GM12878 (cell line): ENCODE measurements around the gene MMP24. TPM values are rescaled to one million over a fixed set of nuclear protein-coding genes. Genes with fewer than 3 reads are reported as not detected.

ENCODE experiments used
- ATAC-seq: fragments of 200-7000 bp; cut with Tn5 transposase; 3 replicates; pipeline ENCODE4 v1.9.1; 2020; ENCODE audit warnings: mild to moderate bottlenecking, moderate library complexity
- BruUV-seq: library from RNA; stranded (reverse); fragments of 400-500 nt; replicated peaks from 2 replicates; lab custom pipeline; 2021; lab: Mats Ljungman, UMichigan
- CTCF ChIA-PET: fragments of 300-600 bp; sonication (Branson Sonifier 250); formaldehyde crosslinking; extraction: SDS; loops from one replicate; lab custom pipeline; 2021; ENCODE audit warnings: inconsistent platforms; lab: Yijun Ruan, JAX
- POLR2A ChIA-PET: fragments of 350-600 bp; formaldehyde crosslinking; extraction: SDS; loops from one replicate; lab custom pipeline; 2021; ENCODE audit warnings: inconsistent platforms; lab: Charles Lee
- RAD21 ChIA-PET: fragments of 300-600 bp; sonication (Branson Sonifier 250); formaldehyde crosslinking; loops from one replicate; lab custom pipeline; 2023; ENCODE audit warnings: antibody characterized with exemption; ENCODE audit not compliant: unreplicated experiment; lab: Charles Lee
- SMC1A ChIA-PET: fragments of 300-600 bp; sonication (Branson Sonifier 250); formaldehyde crosslinking; loops from one replicate; lab custom pipeline; 2023; ENCODE audit not compliant: unreplicated experiment, uncharacterized antibody; lab: Charles Lee
- DNase-seq: peaks from one replicate; pipeline ENCODE4 v3.0.0-alpha.2; 2011; ENCODE audit warnings: low read depth, low spot score
- FAIRE-seq: peaks from 3 replicates; lab custom pipeline; 2011; peaks lifted over from hg19 to GRCh38; lab: Jason Lieb, UNC
- H2AFZ ChIP-seq: 2 replicates; pipeline ENCODE4 v1.6.0; 2011; ENCODE audit warnings: low read depth, low read length, control low read depth; ENCODE audit not compliant: control insufficient read depth
- H3K27ac ChIP-seq: 2 replicates; pipeline ENCODE4 v1.5.1; 2011; ENCODE audit warnings: control low read depth; ENCODE audit not compliant: control insufficient read depth, insufficient read depth
- H3K27me3 ChIP-seq, 2 experiments: replicated peaks in 1 of 2; 2 replicates each; pipeline versions ENCODE4 v1.6.0 to v1.6.1; 2011; ENCODE audit warnings: low read length in 1 of 2; ENCODE audit not compliant: control insufficient read depth in 2 of 2, insufficient read depth in 2 of 2
- H3K36me3 ChIP-seq, 2 experiments: 2 replicates each; pipeline ENCODE4 v1.5.1; 2011; ENCODE audit warnings: low read length in 1 of 2; ENCODE audit not compliant: control insufficient read depth in 2 of 2, insufficient read depth in 2 of 2
- H3K4me1 ChIP-seq: 2 replicates; pipeline ENCODE4 v1.6.1; 2011; ENCODE audit warnings: mild to moderate bottlenecking, low read length, moderate library complexity, mixed read lengths; ENCODE audit not compliant: control insufficient read depth, insufficient read depth
- H3K4me2 ChIP-seq: 2 replicates; pipeline ENCODE4 v1.6.0; 2011; ENCODE audit warnings: control low read depth; ENCODE audit not compliant: control insufficient read depth, insufficient read depth
- H3K4me3 ChIP-seq: fragments of 200-600 bp; sonication (generic); 2 replicates; pipeline ENCODE4 v1.5.1; 2016
- H3K79me2 ChIP-seq: 2 replicates; pipeline ENCODE4 v1.6.0; 2011; ENCODE audit warnings: low read length; ENCODE audit not compliant: control insufficient read depth, insufficient read depth
- H3K9ac ChIP-seq: 2 replicates; pipeline ENCODE4 v1.8.0; 2011; ENCODE audit warnings: low read length, control low read depth, mixed read lengths; ENCODE audit not compliant: control insufficient read depth, insufficient read depth
- H3K9me3 ChIP-seq: replicated peaks from 3 replicates; pipeline ENCODE4 v1.5.1; 2011; ENCODE audit warnings: mild to moderate bottlenecking, low read length; ENCODE audit not compliant: control insufficient read depth, insufficient read depth
- H4K20me1 ChIP-seq: 2 replicates; pipeline ENCODE4 v1.6.0; 2011; ENCODE audit not compliant: control insufficient read depth, insufficient read depth
- CBX3 ChIP-seq: fragments of 200-600 bp; sonication (generic); IDR thresholded peaks from 2 replicates; pipeline ENCODE4 v1.6.1; 2016; ENCODE audit warnings: low read depth, borderline replicate concordance
- RUNX3 ChIP-seq: IDR thresholded peaks from 2 replicates; pipeline ENCODE4 v1.6.1; 2012; ENCODE audit warnings: low read length, inconsistent platforms
- SRF ChIP-seq, 2 experiments: IDR thresholded peaks; 2 replicates each; pipeline ENCODE4 v1.6.1; 2011; ENCODE audit warnings: low read depth in 2 of 2, low read length in 2 of 2, mild to moderate bottlenecking in 1 of 2, moderate library complexity in 1 of 2
- WGBS: methylation state at CpG from one replicate; pipeline ENCODE4 v1.1.6; 2016; ENCODE audit warnings: low lambda C conversion rate; ENCODE audit not compliant: insufficient replicate concordance, insufficient coverage; ENCODE audit errors: missing lambda C conversion rate; 5-methylcytosine and 5-hydroxymethylcytosine counted together
- in situ Hi-C: fragments of 300-500 bp; cut with MboI; formaldehyde crosslinking; loops from 9 replicates; pipeline ENCODE4 v1.14.3; 2018; ENCODE audit warnings: mixed read lengths
- intact Hi-C: fragments of 100-400 bp; cut with micrococcal nuclease; formaldehyde crosslinking; loops from one replicate; pipeline ENCODE4 v1.14.2; 2022; ENCODE audit not compliant: unreplicated experiment
- polyA plus RNA-seq, 11 experiments: library from polyadenylated mRNA; depleted of rRNA in 4 of 11; unstranded in 6 of 11; stranded (reverse) in 5 of 11; fragments of >200 nt; fragmentation: Nextera tagmentation in 4 of 11; fragmentation: Illumina TruSeq in 1 of 11; extraction: Ambion mirVana in 4 of 11; extraction: Trizol in 1 of 11; gene quantifications; 1 replicate in 1 of 11; 2 replicates in 10 of 11; pipeline versions ENCODE4 v1.2.1 to v1.2.3, GENCODE V29; 2011 to 2016; ENCODE audit warnings: inconsistent platforms in 2 of 11, missing spikeins in 2 of 11, low read depth in 1 of 11
- total RNA-seq, 4 experiments: library from RNA; depleted of rRNA in 3 of 4; stranded (reverse); fragments of >200 nt in 3 of 4; fragmentation: Illumina TruSeq in 1 of 4; extraction: Trizol in 1 of 4; gene quantifications; 2 replicates each; pipeline versions ENCODE4 v1.2.1 to v1.2.3, GENCODE V29; 2013 to 2021
- TF ChIP-seq, protein P1 (sequence below): IDR thresholded peaks from 2 replicates; pipeline ENCODE4 v1.6.1; 2012; ENCODE audit warnings: low read depth, low read length, improper control_type of control experiment

The MMP24 gene
- total and polyA plus RNA-seq, 10 of the 15 experiments (the other 5 are each of a cell fraction or from before 2014, with no cell fraction given): 0.01 to 0.11 (median 0.04) TPM; not detected in 5

DNA sequence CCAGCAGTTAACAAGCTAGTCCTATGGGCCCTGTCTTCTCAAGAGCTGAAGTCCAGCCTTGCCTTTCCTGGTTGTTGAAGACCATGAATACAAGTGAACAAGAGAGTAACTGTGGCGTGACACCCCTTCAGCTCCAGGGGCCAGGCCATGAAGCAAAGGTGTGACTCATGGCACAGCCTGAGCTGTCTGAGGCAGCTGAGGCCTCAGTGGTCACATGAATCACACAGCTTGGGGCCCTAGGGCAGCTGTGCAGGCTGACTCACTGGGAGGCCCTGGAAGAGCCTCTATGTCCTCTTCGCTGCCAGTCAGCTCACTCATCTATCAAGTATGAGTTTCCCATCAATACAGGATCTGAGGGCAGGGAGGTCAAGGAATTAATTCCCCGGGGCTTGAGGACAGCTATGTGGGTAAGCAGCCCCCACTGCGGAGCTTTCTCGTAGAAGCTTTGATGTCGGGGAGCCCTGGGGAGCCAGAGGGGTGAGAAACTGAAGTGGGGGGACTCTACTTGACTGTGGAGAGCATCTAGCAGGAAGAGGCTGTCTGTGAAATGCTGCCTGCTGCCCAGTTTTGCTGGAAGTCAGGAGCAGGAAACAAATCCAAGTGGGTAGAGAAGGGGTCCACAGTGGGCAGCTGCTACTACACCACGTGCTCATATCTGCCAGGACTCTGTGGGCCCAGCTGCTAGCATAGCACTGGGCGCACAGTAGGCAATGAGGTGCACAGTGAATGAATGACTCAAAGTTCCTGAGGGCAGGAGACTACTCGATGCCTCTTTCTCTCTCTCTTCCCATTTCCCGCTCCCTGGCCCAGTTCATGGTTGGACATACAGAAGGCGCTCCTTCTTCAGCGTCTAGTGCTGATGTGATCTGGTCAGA, 79.4 kb downstream of the MMP24 start:
- Histone ChIP-seq H2AFZ (no peak overlapping the region), H4K20me1 (no peaks in the 10 kb centered on the region), H3K4me3 (no peak overlapping the region), H3K4me2 (no peak overlapping the region), H3K9ac (no peak overlapping the region), H3K27me3 (no peaks in the 10 kb centered on the region), H3K36me3 (peaks cover 3 to 5% of the 10 kb centered on the region in 2 experiments; a peak in 3 of 4 replicates), H3K27ac (no peak overlapping the region), H3K9me3 (no peaks in the 10 kb centered on the region), H3K79me2 (no peaks in the 10 kb centered on the region), H3K4me1 (peaks cover 3% of the 10 kb centered on the region)
- FAIRE-seq (no peak), DNase-seq (no peak), ATAC-seq (no peak)
- no TSS peak for BruUV-seq
- intact Hi-C loops (no loop called here), in situ Hi-C loops (no loop called here)
- ChIA-PET POLR2A (no interaction called here), RAD21 (interaction anchor here (0.5 to 1.4 kb wide), 3 partner anchors 24 to 161 kb away, joined by 3 to 6 read pairs (median 5); no protein-coding TSS in a partner anchor), SMC1A (interaction anchor here (1.3 to 2.7 kb wide), 2 partner anchors 23 to 142 kb away, joined by 7 to 9 read pairs; no protein-coding TSS in a partner anchor), CTCF (interaction anchor here (0.9 to 7.3 kb wide), 8 partner anchors 13 to 161 kb away, joined by 3 to 81 read pairs (median 5); no protein-coding TSS in a partner anchor)
- 58% methylated on average over 12 of the region's 12 CpGs for WGBS
- TF ChIP-seq CBX3: no peak
- TF ChIP-seq RUNX3: peak; percentile 14; the same call in 1 of the 2 replicates
- TF ChIP-seq SRF (IDR thresholded peaks at IDR 0.05; ENCODE audit: low read depth in 2 of 2, low read length in 2 of 2): no peak
- TF ChIP-seq, protein P1, sequence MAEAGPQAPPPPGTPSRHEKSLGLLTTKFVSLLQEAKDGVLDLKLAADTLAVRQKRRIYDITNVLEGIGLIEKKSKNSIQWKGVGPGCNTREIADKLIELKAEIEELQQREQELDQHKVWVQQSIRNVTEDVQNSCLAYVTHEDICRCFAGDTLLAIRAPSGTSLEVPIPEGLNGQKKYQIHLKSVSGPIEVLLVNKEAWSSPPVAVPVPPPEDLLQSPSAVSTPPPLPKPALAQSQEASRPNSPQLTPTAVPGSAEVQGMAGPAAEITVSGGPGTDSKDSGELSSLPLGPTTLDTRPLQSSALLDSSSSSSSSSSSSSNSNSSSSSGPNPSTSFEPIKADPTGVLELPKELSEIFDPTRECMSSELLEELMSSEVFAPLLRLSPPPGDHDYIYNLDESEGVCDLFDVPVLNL: no peak
